GM10248 (cell line): ENCODE data around the gene EBF4.

Experiments used
- CTCF ChIA-PET: fragments of 300-600 bp; sonication (Branson Sonifier 250); formaldehyde crosslinking; extraction: SDS; loops from one replicate; lab custom pipeline; 2021; ENCODE audit warnings: antibody characterized with exemption; lab: Yijun Ruan, JAX
- POLR2A ChIA-PET: fragments of 350-650 bp; sonication (Branson Sonifier 250); formaldehyde crosslinking; extraction: SDS; loops from one replicate; lab custom pipeline; 2020; ENCODE audit warnings: antibody characterized with exemption; lab: Yijun Ruan, JAX
- DNase-seq: peaks from one replicate; pipeline ENCODE4 v3.0.0; 2012; ENCODE audit errors: extremely low spot score
- TF ChIP-seq, protein P1 (sequence below): IDR thresholded peaks from 2 replicates; pipeline ENCODE4 v1.5.1; 2012; ENCODE audit warnings: mild to moderate bottlenecking, low read depth; ENCODE audit errors: extremely low read depth, missing control alignments, control extremely low read depth

Gene EBF4

DNA sequence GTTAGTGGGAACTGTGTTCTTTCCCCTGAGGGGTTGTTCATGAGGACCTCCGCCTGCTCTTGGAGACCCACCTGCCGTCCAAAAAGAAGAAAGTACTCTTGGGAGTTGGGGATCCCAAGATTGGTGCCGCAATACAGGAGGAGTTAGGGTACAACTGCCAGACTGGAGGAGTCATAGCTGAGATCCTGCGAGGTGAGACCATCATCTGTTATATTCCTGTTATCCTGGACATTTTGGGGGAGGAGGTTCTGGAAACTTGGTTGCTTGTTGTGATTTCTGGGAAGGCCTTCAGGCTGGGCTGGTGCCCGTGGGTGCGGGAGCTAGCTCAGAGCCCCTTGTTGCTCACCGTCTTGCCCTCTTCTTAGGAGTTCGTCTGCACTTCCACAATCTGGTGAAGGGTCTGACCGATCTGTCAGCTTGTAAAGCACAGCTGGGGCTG lies 38.2 kb upstream of the EBF4 start:
- POLR2A ChIA-PET = interaction anchor here (0.9 to 1.4 kb wide), 2 partner anchors 10 to 11 kb away, joined by 3 to 5 read pairs; partner anchors contain the start of gene IDH3B
- CTCF ChIA-PET = interaction anchor here (1.2 to 1.4 kb wide), 3 partner anchors 8 to 133 kb away, joined by 3 to 9 read pairs (median 4); no protein-coding TSS in a partner anchor
- TF ChIP-seq, protein P1, sequence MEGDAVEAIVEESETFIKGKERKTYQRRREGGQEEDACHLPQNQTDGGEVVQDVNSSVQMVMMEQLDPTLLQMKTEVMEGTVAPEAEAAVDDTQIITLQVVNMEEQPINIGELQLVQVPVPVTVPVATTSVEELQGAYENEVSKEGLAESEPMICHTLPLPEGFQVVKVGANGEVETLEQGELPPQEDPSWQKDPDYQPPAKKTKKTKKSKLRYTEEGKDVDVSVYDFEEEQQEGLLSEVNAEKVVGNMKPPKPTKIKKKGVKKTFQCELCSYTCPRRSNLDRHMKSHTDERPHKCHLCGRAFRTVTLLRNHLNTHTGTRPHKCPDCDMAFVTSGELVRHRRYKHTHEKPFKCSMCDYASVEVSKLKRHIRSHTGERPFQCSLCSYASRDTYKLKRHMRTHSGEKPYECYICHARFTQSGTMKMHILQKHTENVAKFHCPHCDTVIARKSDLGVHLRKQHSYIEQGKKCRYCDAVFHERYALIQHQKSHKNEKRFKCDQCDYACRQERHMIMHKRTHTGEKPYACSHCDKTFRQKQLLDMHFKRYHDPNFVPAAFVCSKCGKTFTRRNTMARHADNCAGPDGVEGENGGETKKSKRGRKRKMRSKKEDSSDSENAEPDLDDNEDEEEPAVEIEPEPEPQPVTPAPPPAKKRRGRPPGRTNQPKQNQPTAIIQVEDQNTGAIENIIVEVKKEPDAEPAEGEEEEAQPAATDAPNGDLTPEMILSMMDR = no peak
- no peak for DNase-seq

DNA sequence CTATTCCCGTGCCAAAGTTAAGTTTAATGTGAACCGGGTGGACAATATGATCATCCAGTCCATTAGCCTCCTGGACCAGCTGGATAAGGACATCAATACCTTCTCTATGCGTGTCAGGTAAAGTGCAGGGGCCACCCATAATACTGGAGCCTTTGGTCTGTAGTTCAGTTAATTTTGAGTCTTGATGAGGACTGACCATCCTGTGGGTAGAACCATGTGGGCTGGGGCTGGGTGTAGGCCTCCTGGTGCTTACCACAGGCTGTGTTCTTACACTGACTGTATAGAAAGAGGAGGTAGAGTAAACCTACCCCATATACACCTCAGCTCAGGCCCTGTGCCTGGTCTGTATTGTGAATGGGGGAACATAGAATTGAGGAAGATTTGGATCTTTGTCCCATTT lies 37.7 kb upstream of the EBF4 start:
- ChIA-PET CTCF (interaction anchor here (1.2 to 1.4 kb wide), 3 partner anchors 9 to 133 kb away, joined by 3 to 9 read pairs (median 4); no protein-coding TSS in a partner anchor), POLR2A (interaction anchor here (0.9 to 1.4 kb wide), 2 partner anchors 9 to 11 kb away, joined by 3 to 5 read pairs; partner anchors contain the start of gene IDH3B)
- TF ChIP-seq, protein P1 = no peak
- DNase-seq = no peak

DNA sequence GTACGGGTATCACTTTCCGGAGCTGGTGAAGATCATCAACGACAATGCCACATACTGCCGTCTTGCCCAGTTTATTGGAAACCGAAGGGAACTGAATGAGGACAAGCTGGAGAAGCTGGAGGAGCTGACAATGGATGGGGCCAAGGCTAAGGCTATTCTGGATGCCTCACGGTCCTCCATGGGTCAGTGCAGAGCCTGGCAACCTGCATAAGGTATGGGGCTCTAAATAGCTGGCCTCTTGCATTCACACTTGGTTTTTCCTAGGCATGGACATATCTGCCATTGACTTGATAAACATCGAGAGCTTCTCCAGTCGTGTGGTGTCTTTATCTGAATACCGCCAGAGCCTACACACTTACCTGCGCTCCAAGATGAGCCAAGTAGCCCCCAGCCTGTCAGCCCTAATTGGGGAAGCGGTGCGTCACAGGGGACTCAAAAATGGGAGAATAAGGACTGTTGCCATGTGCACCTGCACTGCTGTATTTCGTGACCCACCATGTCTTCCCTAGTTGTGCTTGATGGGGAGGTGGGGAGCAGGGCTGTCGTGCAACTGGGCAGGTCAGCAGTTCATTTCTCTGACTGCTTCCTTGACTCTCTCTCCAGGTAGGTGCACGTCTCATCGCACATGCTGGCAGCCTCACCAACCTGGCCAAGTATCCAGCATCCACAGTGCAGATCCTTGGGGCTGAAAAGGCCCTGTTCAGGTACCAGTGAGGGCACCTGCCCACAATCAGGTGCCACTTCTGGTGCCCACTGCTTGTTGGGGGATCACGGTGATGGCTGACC lies 37.1 kb upstream of the EBF4 start:
- TF ChIP-seq, protein P1 = no peak
- POLR2A ChIA-PET = interaction anchor here (0.9 to 1.4 kb wide), 2 partner anchors 9 to 10 kb away, joined by 3 to 5 read pairs; partner anchors contain the start of gene IDH3B
- DNase-seq = no peak
- CTCF ChIA-PET = interaction anchor here (1.0 to 1.4 kb wide), 4 partner anchors 9 to 134 kb away, joined by 3 to 9 read pairs (median 4); no protein-coding TSS in a partner anchor

DNA sequence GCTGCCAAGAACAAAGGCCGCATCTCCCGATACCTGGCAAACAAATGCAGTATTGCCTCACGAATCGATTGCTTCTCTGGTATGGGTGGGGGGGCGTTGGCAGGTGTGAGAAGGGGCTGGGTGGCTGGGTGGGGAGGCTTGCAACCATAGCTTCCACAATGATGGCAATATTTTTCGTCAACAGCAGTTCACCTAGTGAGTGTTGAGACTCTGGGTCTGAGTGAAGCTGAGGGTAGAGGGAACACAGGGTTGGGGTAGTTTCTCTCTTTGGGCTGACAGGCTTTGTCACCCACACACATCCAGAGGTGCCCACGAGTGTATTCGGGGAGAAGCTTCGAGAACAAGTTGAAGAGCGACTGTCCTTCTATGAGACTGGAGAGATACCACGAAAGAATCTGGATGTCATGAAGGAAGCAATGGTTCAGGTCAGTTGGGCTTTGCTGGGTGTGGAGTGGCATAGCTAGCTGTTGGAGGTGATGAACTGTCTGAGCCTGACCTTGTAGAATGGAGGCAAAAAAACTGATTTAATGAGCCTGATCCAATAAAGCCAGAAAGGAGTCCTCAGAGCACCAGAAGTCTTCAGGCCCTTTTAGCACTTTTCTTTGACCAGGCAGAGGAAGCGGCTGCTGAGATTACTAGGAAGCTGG lies 36.0 kb upstream of the EBF4 start:
- CTCF ChIA-PET = interaction anchor here (1.0 kb wide), 1 partner anchor 10 kb away, joined by 3 read pairs; no protein-coding TSS in a partner anchor
- DNase-seq = no peak
- POLR2A ChIA-PET = interaction anchor here (0.6 kb wide), 2 partner anchors 808 to 1997 kb away, joined by 6 to 8 read pairs; no protein-coding TSS in a partner anchor

DNA sequence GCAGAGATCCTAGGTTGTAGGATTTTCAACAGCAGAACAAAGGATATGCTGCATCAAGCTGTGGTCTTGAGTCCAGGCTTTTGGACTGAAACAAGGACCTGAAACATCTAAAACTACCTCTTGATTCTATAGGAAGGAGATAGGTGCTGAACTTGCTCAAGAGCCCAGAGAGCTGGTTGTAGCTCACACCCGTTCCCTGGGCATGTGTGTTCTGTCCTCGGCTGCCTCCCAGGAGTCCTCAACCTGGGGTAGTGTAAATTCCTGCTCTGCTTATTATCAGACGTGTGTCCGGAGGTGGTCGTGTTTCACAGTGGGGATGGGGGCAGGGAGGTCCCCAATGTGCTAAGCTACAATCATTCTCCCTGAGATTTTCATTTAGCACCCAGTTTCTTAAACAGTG lies 35.3 kb upstream of the EBF4 start:
- no peak for DNase-seq
- ChIA-PET POLR2A (interaction anchor here (0.6 kb wide), 1 partner anchor 807 kb away, joined by 8 read pairs; no protein-coding TSS in a partner anchor), CTCF (no interaction called here)
- TF ChIP-seq, protein P1 = no peak

More for the DNA sequence above, 36.0 kb upstream of the EBF4 start:
- TF ChIP-seq, protein P1 = no peak

DNA sequence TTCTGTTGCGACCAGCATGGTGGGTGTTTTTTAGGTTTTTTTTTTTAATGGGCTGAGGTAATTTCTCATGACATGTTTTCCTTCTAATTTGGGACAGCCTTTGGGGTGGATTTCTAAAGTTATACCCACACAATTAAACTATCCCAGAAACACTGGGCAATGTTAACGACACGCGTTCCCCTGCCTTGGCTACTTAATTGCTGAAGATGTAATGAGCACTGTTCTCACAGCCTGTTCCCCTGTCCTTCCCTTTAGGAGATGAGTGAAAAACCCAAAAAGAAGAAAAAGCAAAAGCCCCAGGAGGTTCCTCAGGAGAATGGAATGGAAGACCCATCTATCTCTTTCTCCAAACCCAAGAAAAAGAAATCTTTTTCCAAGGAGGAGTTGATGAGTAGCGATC lies 34.9 kb upstream of the EBF4 start:
- DNase-seq = no peak
- ChIA-PET CTCF (no interaction called here), POLR2A (no interaction called here)
- TF ChIP-seq, protein P1 = no peak
